Upper lobe of left lung (tissue), 4 donors: ENCODE measurements around the gene SFMBT2.

Experiments used
- CTCF ChIP-seq, 6 experiments: fragments of 450-650 bp in 4 of 6; fragments of 200-600 bp in 2 of 6; sonication (generic) in 2 of 6; IDR thresholded peaks; one replicate each; pipeline ENCODE4 v1.5.1; 2016 to 2019; ENCODE audit warnings: antibody characterized with exemption in 6 of 6
- POLR2A ChIP-seq, 4 donors: fragments of 450-650 bp; IDR thresholded peaks; one replicate each; pipeline ENCODE4 v1.5.1; 2016 to 2017; ENCODE audit warnings: antibody characterized with exemption in 4 of 4, mild to moderate bottlenecking in 2 of 4
- POLR2AphosphoS5 ChIP-seq, 2 donors: sonication (generic); formaldehyde crosslinking; IDR thresholded peaks; one replicate each; pipeline ENCODE4 v1.5.1; 2017; ENCODE audit warnings: antibody characterized with exemption in 2 of 2

DNA sequence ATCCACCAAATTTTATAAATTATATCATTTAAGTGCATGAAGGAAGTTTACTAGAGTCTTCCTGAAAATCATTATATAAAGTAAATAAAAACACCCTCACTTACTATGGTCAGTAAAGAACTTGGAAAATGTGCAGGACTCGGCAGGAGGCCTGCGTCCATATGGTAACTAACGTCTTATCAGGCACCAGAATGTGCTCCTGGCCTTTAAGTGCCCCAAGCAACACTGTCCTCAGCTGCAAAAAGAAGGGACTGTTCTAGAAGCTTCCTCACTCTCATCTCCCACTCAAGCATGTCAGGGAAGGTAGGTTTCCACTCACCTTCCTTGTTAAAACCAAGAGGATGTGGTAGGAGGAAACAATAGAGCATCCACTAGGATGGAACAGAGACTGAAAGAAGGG, 11.3 kb downstream of the SFMBT2 start:
- TF ChIP-seq CTCF (IDR thresholded peaks at IDR 0.05) (no peak), POLR2AphosphoS5 (IDR thresholded peaks at IDR 0.05) (no peak), POLR2A (IDR thresholded peaks at IDR 0.05) (no peak)
